Glutamatergic neuron (in vitro differentiated cells): ENCODE data around the gene APOB. TPM values are rescaled to one million over a fixed set of nuclear protein-coding genes. Genes with fewer than 3 reads are reported as not detected.

Experiments used
- DNase-seq: peaks from one replicate; pipeline ENCODE4 v3.0.0; 2022
- H3K27ac Mint-ChIP-seq: one replicate; pipeline ENCODE4 v1.8.0; 2020; ENCODE audit warnings: mild to moderate bottlenecking, mixed read lengths, inconsistent platforms; ENCODE audit not compliant: unreplicated experiment
- H3K27me3 Mint-ChIP-seq: one replicate; pipeline ENCODE4 v1.8.0; 2020; ENCODE audit warnings: mild to moderate bottlenecking, moderate library complexity, mixed read lengths, inconsistent platforms; ENCODE audit not compliant: unreplicated experiment
- H3K36me3 Mint-ChIP-seq: one replicate; pipeline ENCODE4 v1.8.0; 2020; ENCODE audit warnings: mild to moderate bottlenecking, mixed read lengths, inconsistent platforms; ENCODE audit not compliant: unreplicated experiment
- H3K4me1 Mint-ChIP-seq: one replicate; pipeline ENCODE4 v1.8.0; 2020; ENCODE audit warnings: mild to moderate bottlenecking, low read depth, mixed read lengths, inconsistent platforms; ENCODE audit not compliant: unreplicated experiment
- H3K4me3 Mint-ChIP-seq: one replicate; pipeline ENCODE4 v1.8.0; 2020; ENCODE audit warnings: mild to moderate bottlenecking, mixed read lengths, inconsistent platforms; ENCODE audit not compliant: unreplicated experiment
- H3K9me3 Mint-ChIP-seq: one replicate; pipeline ENCODE4 v1.8.0; 2020; ENCODE audit warnings: mild to moderate bottlenecking, moderate library complexity, mixed read lengths, inconsistent platforms; ENCODE audit not compliant: unreplicated experiment
- CTCF ChIP-seq: fragments of 200-600 bp; sonication (generic); IDR thresholded peaks from one replicate; pipeline ENCODE4 v1.5.0; 2021; ENCODE audit not compliant: partially characterized antibody, unreplicated experiment
- total RNA-seq: library from RNA; stranded (reverse); fragmentation: NEBNext Ultra II Directional; extraction: Animal tissue kit (Norgen Biotek cat#: 25700); gene quantifications from one replicate; pipeline ENCODE4 v1.2.1, GENCODE V29; 2021; ENCODE audit not compliant: unreplicated experiment

Gene APOB
- total RNA-seq, 1 donor from 2014 or later, result not detected

GRCh38 chr2:20962939-20963557, 80.8 kb downstream of the APOB start:
- peaks cover 7% of the 10 kb centered on the region for H3K27me3 Mint-ChIP-seq

GRCh38 chr2:20961858-20962257, 82.0 kb downstream of the APOB start:
- Mint-ChIP-seq H3K4me1 (no peaks in the 10 kb centered on the region), H3K36me3 (peaks cover 4% of the 10 kb centered on the region), H3K4me3 (no peak overlapping the region), H3K27ac (no peak overlapping the region), H3K27me3 (peaks cover 7% of the 10 kb centered on the region), H3K9me3 (no peaks in the 10 kb centered on the region)
- TF ChIP-seq CTCF, result no peak
- DNase-seq, result no peak

More at GRCh38 chr2:20962939-20963557, 80.8 kb downstream of the APOB start:
- Mint-ChIP-seq H3K27ac (no peak overlapping the region), H3K4me3 (no peak overlapping the region), H3K36me3 (peaks cover 4% of the 10 kb centered on the region), H3K9me3 (no peaks in the 10 kb centered on the region), H3K4me1 (no peaks in the 10 kb centered on the region)
- peak; percentile 85 for DNase-seq
- TF ChIP-seq CTCF, result peak; percentile 91

GRCh38 chr2:20960003-20960402, 83.9 kb downstream of the APOB start:
- Mint-ChIP-seq H3K9me3 (no peaks in the 10 kb centered on the region), H3K27me3 (peaks cover 7% of the 10 kb centered on the region), H3K4me1 (no peaks in the 10 kb centered on the region), H3K36me3 (peaks cover 4% of the 10 kb centered on the region), H3K27ac (no peak overlapping the region), H3K4me3 (no peak overlapping the region)
- no peak for DNase-seq
- TF ChIP-seq CTCF, result no peak

- Mint-ChIP-seq H3K27ac (no peak overlapping the region), H3K27me3 (peaks cover 7% of the 10 kb centered on the region), H3K4me3 (no peak overlapping the region), H3K4me1 (no peaks in the 10 kb centered on the region), H3K36me3 (peaks cover 4% of the 10 kb centered on the region), H3K9me3 (no peaks in the 10 kb centered on the region)
- DNase-seq, result no peak
- no peak for TF ChIP-seq CTCF
These were observed 84.6 kb downstream of the APOB start for GRCh38 chr2:20959252-20959651.

GRCh38 chr2:20957788-20958525, 85.9 kb downstream of the APOB start:
- Mint-ChIP-seq H3K4me1 (no peaks in the 10 kb centered on the region), H3K27me3 (peaks cover 7% of the 10 kb centered on the region), H3K4me3 (no peak overlapping the region), H3K9me3 (no peaks in the 10 kb centered on the region), H3K27ac (no peak overlapping the region), H3K36me3 (peaks cover 4% of the 10 kb centered on the region)
- DNase-seq, result no peak
- TF ChIP-seq CTCF, result no peak
